Heart right ventricle (tissue), 16 donors: ENCODE results near the gene UFM1. TPM values are rescaled to one million over a fixed set of nuclear protein-coding genes. Genes with fewer than 3 reads are reported as not detected.

ENCODE experiments used
- ATAC-seq, 8 donors: fragments of 200-7000 bp; cut with Tn5 transposase; one replicate each; pipeline ENCODE4 v1.9.1; 2020; ENCODE audit warnings: mild to moderate bottlenecking in 8 of 8, moderate library complexity in 8 of 8, moderate number of reproducible peaks in 1 of 8
- DNase-seq, 2 donors: peaks; one replicate each; pipeline ENCODE4 v3.0.0-alpha.2; 2020
- H3K27ac ChIP-seq, 10 donors: fragments of 200-600 bp; sonication (generic) in 2 of 10; one replicate each; pipeline versions ENCODE4 v1.5.0 to v1.8.0; 2020 to 2022; ENCODE audit warnings: mild to moderate bottlenecking in 3 of 10
- H3K27me3 ChIP-seq, 7 donors: fragments of 200-600 bp; one replicate each; pipeline ENCODE4 v1.8.0; 2021 to 2022; ENCODE audit warnings: mild to moderate bottlenecking in 2 of 7
- H3K36me3 ChIP-seq, 9 donors: fragments of 200-600 bp; sonication (generic) in 1 of 9; one replicate each; pipeline versions ENCODE4 v1.5.0 to v1.8.0; 2020 to 2022; ENCODE audit warnings: mild to moderate bottlenecking in 2 of 9
- H3K4me1 ChIP-seq, 9 donors: fragments of 200-600 bp; sonication (generic) in 1 of 9; one replicate each; pipeline versions ENCODE4 v1.5.0 to v1.8.0; 2020 to 2022; ENCODE audit warnings: mild to moderate bottlenecking in 4 of 9
- H3K4me3 ChIP-seq, 10 donors: fragments of 200-600 bp; sonication (generic) in 2 of 10; one replicate each; pipeline versions ENCODE4 v1.5.0 to v1.8.0; 2020 to 2022; ENCODE audit warnings: mild to moderate bottlenecking in 7 of 10, moderate library complexity in 2 of 10
- H3K9me3 ChIP-seq, 11 donors: fragments of 200-600 bp in 10 of 11; sonication (generic) in 2 of 11; one replicate each; pipeline versions ENCODE4 v1.5.0 to v1.8.0; 2013 to 2022; ENCODE audit warnings: mild to moderate bottlenecking in 2 of 11, control low read depth in 1 of 11, moderate library complexity in 1 of 11
- WGBS, 2 donors: extraction: QIAGEN DNeasy Blood & Tissue Kit; methylation state at CpG; one replicate each; pipeline ENCODE4 v1.1.7; 2013; ENCODE audit warnings: inconsistent platforms in 1 of 2; 5-methylcytosine and 5-hydroxymethylcytosine counted together
- intact Hi-C, 10 donors: fragments of 100-400 bp; cut with DNase I; formaldehyde crosslinking; loops; one replicate each; pipeline versions ENCODE4 v1.11.1 to v1.14.2; 2022
- long read RNA-seq, 3 donors: library from polyadenylated mRNA; unstranded; transcript quantifications; one replicate each; pipeline ENCODE4 v2.0.0, GENCODE V29; 2020 to 2021
- polyA plus RNA-seq, 2 donors: library from polyadenylated mRNA; stranded (reverse); fragments of 200-250 nt; gene quantifications; one replicate each; pipeline ENCODE4 v1.2.3, GENCODE V29; 2013
- total RNA-seq, 10 donors: library from RNA; stranded (reverse); fragmentation: NEBNext Ultra II Directional in 3 of 10; extraction: Animal tissue kit (Norgen Biotek cat#: 25700) in 3 of 10; gene quantifications; one replicate each; pipeline versions ENCODE4 v1.2.1 to v1.2.4, GENCODE V29; 2021 to 2023
- TF ChIP-seq, protein P1 (sequence below), 9 donors: fragments of 200-600 bp; sonication (generic) in 2 of 9; IDR thresholded peaks; one replicate each; pipeline versions ENCODE4 v1.5.0 to v1.8.0; 2021 to 2022; ENCODE audit warnings: antibody characterized with exemption in 9 of 9, mild to moderate bottlenecking in 5 of 9, moderate library complexity in 1 of 9
- donor health status: Arrhythmogenic right ventricular cardiomyopathy.
- donor health status: ischemic (EF 13 %, LVEDD 7.1; RV severe dilation, severe dysfunction).
- donor health status: healthy with polysubstance abuse.
- donor health status: DM: no; HTN: yes; CAD: no.
- donor health status: DM: no; HTN: no; CAD: no.
- donor health status: ischemic (EF 25% LVEDD 6.9; RV normal size, moderate dysfunction).
- donor health status: ischemic (EF 25% LVEDD 5.7; RV mildly dilated, moderate dysfunction).
- donor health status: healthy.
- donor health status: DM: yes; HTN: yes; CAD: no.
- donor health status: Ischemic cardiomyopathy.
- donor health status: ischemic (EF 35%, LVEDD 5.7; RV mildly dilated, moderate dysfunction).
- donor health status: nonischemic (EF 11% LVEDD 7.7; RV severe dilation, severe dysfunction).
- donor health status: DM: yes; HTN: yes; CAD: no.
- donor health status: PGD.
- donor health status: ischemic (EF 29% LVEDD 5.4; RV normal size, mild dysfunction).
- donor health status: nonischemic (EF 23%, LVEDD 6.1; RV moderate dilation, normal function).

UFM1 gene
- total RNA-seq: 10 to 100 TPM; 23.6 to 39.0 (median 26.0) TPM
- 10 to 100 TPM; 19.8 to 26.9 TPM for polyA plus RNA-seq
- long read RNA-seq, donor 1, transcript UFM1-201 (6 exons, 3,138 nt): major isoform, 48 of 74 reads
- long read RNA-seq, donor 1, partial matches to known transcripts: 10 of 74 reads
- long read RNA-seq, donor 1, other reads (novel, unspliced or antisense): 14 of 74 reads
- long read RNA-seq, donor 2, transcript UFM1-201 (6 exons, 3,138 nt): major isoform, 51 of 78 reads
- long read RNA-seq, donor 2, partial matches to known transcripts: 14 of 78 reads
- long read RNA-seq, donor 2, other reads (novel, unspliced or antisense): 13 of 78 reads
- long read RNA-seq, donor 3, transcript UFM1-201 (6 exons, 3,138 nt): major isoform, 129 of 178 reads
- long read RNA-seq, donor 3, partial matches to known transcripts: 9 of 178 reads
- long read RNA-seq, donor 3, other reads (novel, unspliced or antisense): 40 of 178 reads

DNA sequence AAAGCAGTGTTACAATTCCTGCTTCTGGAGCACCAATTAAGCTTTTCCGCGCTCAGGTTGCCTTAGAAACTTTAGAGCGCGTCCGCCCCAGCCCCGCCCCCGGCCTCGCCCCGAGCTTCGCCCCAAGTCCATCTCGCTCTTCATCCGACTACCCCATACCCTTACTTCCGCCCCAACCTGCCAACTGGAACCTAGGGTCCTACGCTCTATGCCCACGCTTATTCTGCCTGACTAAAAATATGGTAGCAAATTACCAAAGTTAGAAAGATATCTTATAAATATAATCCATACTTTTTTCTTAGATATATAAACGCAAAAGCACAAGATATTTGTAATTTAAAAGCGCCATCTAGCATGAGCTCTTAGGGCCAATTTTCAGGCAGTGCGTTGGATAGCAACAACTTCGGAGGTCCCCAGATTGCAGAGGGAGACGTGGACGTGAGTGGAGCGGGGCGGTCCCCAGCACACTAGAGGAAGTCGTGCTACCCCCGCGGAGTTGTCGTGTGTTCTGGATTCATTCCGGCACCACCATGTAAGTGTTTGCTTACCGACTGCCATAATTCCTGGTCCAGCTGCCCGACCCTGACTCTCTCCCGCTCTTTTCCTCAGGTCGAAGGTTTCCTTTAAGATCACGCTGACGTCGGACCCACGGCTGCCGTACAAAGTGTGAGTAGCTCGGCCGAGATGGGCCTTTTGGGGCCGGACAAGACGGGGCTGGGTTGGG lies at the start of gene UFM1:
TSS of gene UFM1 (plus strand) at position 462 of the 724 bp plus-strand sequence. CDS start at position 531, 69 bp downstream.
- H3K36me3 ChIP-seq: peaks cover 0 to 35% (median 4%) of the 10 kb centered on the region in 9 donors
- H3K4me3 ChIP-seq: peak within 1 kb of the TSS; percentile 57 to 87 (median 80)
- ATAC-seq: peak; percentile 99 to 100 (median 99)
- TF ChIP-seq, protein P1, sequence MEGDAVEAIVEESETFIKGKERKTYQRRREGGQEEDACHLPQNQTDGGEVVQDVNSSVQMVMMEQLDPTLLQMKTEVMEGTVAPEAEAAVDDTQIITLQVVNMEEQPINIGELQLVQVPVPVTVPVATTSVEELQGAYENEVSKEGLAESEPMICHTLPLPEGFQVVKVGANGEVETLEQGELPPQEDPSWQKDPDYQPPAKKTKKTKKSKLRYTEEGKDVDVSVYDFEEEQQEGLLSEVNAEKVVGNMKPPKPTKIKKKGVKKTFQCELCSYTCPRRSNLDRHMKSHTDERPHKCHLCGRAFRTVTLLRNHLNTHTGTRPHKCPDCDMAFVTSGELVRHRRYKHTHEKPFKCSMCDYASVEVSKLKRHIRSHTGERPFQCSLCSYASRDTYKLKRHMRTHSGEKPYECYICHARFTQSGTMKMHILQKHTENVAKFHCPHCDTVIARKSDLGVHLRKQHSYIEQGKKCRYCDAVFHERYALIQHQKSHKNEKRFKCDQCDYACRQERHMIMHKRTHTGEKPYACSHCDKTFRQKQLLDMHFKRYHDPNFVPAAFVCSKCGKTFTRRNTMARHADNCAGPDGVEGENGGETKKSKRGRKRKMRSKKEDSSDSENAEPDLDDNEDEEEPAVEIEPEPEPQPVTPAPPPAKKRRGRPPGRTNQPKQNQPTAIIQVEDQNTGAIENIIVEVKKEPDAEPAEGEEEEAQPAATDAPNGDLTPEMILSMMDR (IDR thresholded peaks at IDR 0.05): no peak
- H3K27me3 ChIP-seq: no peaks in the 10 kb centered on the region
- H3K27ac ChIP-seq: peak within 1 kb of the TSS; percentile 79 to 94 (median 88)
- H3K4me1 ChIP-seq: peaks cover 0 to 43% (median 25%) of the 10 kb centered on the region in 9 donors
- DNase-seq: peak; percentile 88 to 92
- 0 to 1% methylated on average over 41 of the region's 41 CpGs for WGBS, 2 donors
- H3K9me3 ChIP-seq: no peaks in the 10 kb centered on the region
- intact Hi-C loops: loop anchor here in 2 of 10 donors (5.0 to 10.0 kb wide), 2 partner anchors 475 to 477 kb away; no protein-coding TSS in a partner anchor

DNA sequence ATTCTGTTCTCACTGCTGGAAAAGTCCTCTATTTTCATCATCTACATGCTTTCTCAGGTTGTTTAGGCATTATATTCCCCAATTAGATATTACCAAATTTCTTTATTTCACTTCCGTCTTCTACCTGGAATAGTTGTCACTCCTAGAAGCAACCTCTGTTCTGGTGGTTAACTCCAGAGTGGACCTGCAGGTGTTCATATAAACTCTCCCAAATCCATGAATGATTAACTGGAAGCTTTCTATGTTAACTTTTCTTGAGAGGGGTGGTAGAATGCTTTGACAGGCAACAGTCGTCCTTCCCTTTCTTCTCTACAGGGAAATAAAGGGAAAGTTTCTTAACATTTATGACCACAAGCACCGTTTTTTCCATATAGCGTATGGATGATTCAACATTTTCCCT lies 48.4 kb upstream of the UFM1 start:
- Histone ChIP-seq H3K4me1 (no peaks in the 10 kb centered on the region), H3K27ac (no peak overlapping the region), H3K9me3 (no peaks in the 10 kb centered on the region), H3K27me3 (no peaks in the 10 kb centered on the region), H3K36me3 (no peaks in the 10 kb centered on the region), H3K4me3 (no peak overlapping the region)
- TF ChIP-seq, protein P1 (IDR thresholded peaks at IDR 0.05): no peak
- intact Hi-C loops: no loop called here
- ATAC-seq: no peak
- WGBS, 2 donors: 85 to 86% methylated on average over 4 of the region's 4 CpGs
- no peak for DNase-seq

DNA sequence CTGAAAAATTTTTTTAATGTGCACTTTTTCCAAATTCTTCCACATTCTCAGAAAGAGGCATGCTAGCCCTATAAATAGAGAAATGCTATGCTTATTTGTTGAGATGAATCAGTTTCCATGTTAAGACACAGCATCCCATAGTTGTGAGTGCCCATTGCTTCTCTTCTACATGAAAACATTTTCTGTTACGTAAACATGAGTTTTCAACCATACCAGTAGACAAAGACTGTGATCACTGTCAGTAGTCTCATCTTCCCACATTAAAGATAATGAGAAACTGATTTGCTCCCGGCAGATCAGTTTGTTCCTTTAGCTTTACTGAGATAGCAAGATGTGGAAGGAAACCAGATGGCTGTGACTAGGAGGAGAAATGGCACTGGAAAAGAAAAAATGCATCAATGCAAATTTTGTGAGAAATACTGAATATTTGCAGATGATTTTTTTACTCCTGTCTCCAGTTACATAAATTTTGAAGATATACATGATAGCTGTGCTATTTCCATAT lies 45.8 kb upstream of the UFM1 start:
- ATAC-seq (no peak), DNase-seq (no peak)
- Histone ChIP-seq H3K36me3 (no peaks in the 10 kb centered on the region), H3K27me3 (no peaks in the 10 kb centered on the region), H3K9me3 (no peaks in the 10 kb centered on the region), H3K27ac (no peak overlapping the region), H3K4me3 (no peak overlapping the region), H3K4me1 (no peaks in the 10 kb centered on the region)
- intact Hi-C loops: no loop called here
- WGBS, 2 donors: 46% methylated on average over 2 of the region's 2 CpGs
- TF ChIP-seq, protein P1 (IDR thresholded peaks at IDR 0.05): no peak

DNA sequence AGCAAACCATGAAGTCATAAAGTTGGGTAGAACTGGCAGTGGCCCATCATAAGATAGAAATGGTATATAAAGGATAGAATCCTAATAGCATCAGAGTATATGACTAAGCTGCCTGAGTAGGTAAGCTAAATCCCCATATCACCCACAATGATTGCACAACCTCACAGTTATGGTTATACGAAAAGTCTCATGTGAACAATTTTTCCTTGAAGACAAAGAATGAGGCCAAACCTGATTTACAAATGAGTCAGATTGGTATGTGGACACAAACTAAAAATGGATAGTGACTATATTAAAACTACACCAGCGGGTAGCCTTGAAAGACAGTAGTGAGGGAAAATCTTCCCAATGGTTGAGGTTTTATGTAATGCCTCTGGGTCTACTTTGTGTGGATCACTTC lies 40.9 kb upstream of the UFM1 start:
- 89 to 92% methylated on average over 2 of the region's 2 CpGs for WGBS, 2 donors
- ATAC-seq: no peak
- peaks cover 0 to 5% (median 0%) of the 10 kb centered on the region in 11 donors for H3K9me3 ChIP-seq

More for the DNA sequence above, 40.9 kb upstream of the UFM1 start:
- Histone ChIP-seq H3K27ac (no peak overlapping the region), H3K27me3 (no peaks in the 10 kb centered on the region), H3K4me1 (no peaks in the 10 kb centered on the region), H3K4me3 (no peak overlapping the region), H3K36me3 (no peaks in the 10 kb centered on the region)
- intact Hi-C loops: no loop called here
- DNase-seq: no peak
- TF ChIP-seq, protein P1 (IDR thresholded peaks at IDR 0.05): no peak
